Aorta (tissue), 5 donors: Measurements from ENCODE around the gene MYLK. TPM values are rescaled to one million over a fixed set of nuclear protein-coding genes. Genes with fewer than 3 reads are reported as not detected.
A peak's percentile ranks its signal among the peaks of the same experiment; 100 is the strongest.

ENCODE experiments used
- ATAC-seq: fragments of 200-7000 bp; cut with Tn5 transposase; one replicate; pipeline ENCODE4 v1.9.1; 2022; ENCODE audit warnings: moderate library complexity; ENCODE audit not compliant: low FRiP score
- DNase-seq, 2 donors: peaks; one replicate each; pipeline ENCODE4 v3.0.0-alpha.2; 2020
- H3K27ac ChIP-seq, 2 donors: one replicate each; pipeline ENCODE4 v1.5.1; 2013; ENCODE audit warnings: low read length in 2 of 2, mild to moderate bottlenecking in 2 of 2, moderate library complexity in 2 of 2, control low read depth in 1 of 2, inconsistent platforms in 1 of 2, low read depth in 1 of 2
- H3K27me3 ChIP-seq, 2 donors: one replicate each; pipeline ENCODE4 v1.6.1; 2013; ENCODE audit warnings: control low read depth in 1 of 2, low read length in 1 of 2, mild to moderate bottlenecking in 1 of 2, moderate library complexity in 1 of 2; ENCODE audit not compliant: insufficient read depth in 2 of 2, control insufficient read depth in 1 of 2
- H3K36me3 ChIP-seq, 2 donors: one replicate each; pipeline ENCODE4 v1.6.1; 2013; ENCODE audit warnings: control low read depth in 1 of 2, low read length in 1 of 2, mild to moderate bottlenecking in 1 of 2; ENCODE audit not compliant: insufficient read depth in 2 of 2, control insufficient read depth in 1 of 2
- H3K4me1 ChIP-seq, 2 donors: one replicate each; pipeline ENCODE4 v1.6.1; 2013; ENCODE audit warnings: low read length in 2 of 2, control low read depth in 1 of 2, mild to moderate bottlenecking in 1 of 2, moderate library complexity in 1 of 2; ENCODE audit not compliant: insufficient read depth in 2 of 2, control insufficient read depth in 1 of 2
- H3K4me3 ChIP-seq, 2 donors: one replicate each; pipeline ENCODE4 v1.5.1; 2013; ENCODE audit warnings: low read length in 2 of 2, control low read depth in 1 of 2, mild to moderate bottlenecking in 1 of 2
- H3K9me3 ChIP-seq: one replicate; pipeline ENCODE4 v1.6.1; 2013; ENCODE audit warnings: mild to moderate bottlenecking, low read length; ENCODE audit not compliant: control insufficient read depth
- WGBS, 2 donors: extraction: QIAGEN DNeasy Blood & Tissue Kit; methylation state at CpG; one replicate each; pipeline ENCODE4 v1.1.7; 2013; 5-methylcytosine and 5-hydroxymethylcytosine counted together
- intact Hi-C, 2 donors: fragments of 100-400 bp; cut with DNase I; formaldehyde crosslinking; loops; one replicate each; pipeline versions ENCODE4 v1.14.2 to v1.15.0; 2022
- polyA plus RNA-seq, 2 donors: library from polyadenylated mRNA; stranded (reverse); fragments of 200-250 nt; gene quantifications; one replicate each; pipeline ENCODE4 v1.2.3, GENCODE V29; 2013
- total RNA-seq, 2 donors: library from RNA; stranded (reverse); fragmentation: NEBNext Ultra II Directional; extraction: Animal tissue kit (Norgen Biotek cat#: 25700); gene quantifications; one replicate each; pipeline ENCODE4 v1.2.1, GENCODE V29; 2021
- donor health status: healthy with polysubstance abuse.
- donor health status: Bipolar disorder and iron deficiency.
- donor health status: DM: no; HTN: no; CAD: no.
- donor health status: DM: no; HTN: no; CAD: no.
- donor health status: DM: yes; HTN: yes; CAD: no.

MYLK gene
- total and polyA plus RNA-seq, 4 donors = 134 to 786 (median 314) TPM

DNA sequence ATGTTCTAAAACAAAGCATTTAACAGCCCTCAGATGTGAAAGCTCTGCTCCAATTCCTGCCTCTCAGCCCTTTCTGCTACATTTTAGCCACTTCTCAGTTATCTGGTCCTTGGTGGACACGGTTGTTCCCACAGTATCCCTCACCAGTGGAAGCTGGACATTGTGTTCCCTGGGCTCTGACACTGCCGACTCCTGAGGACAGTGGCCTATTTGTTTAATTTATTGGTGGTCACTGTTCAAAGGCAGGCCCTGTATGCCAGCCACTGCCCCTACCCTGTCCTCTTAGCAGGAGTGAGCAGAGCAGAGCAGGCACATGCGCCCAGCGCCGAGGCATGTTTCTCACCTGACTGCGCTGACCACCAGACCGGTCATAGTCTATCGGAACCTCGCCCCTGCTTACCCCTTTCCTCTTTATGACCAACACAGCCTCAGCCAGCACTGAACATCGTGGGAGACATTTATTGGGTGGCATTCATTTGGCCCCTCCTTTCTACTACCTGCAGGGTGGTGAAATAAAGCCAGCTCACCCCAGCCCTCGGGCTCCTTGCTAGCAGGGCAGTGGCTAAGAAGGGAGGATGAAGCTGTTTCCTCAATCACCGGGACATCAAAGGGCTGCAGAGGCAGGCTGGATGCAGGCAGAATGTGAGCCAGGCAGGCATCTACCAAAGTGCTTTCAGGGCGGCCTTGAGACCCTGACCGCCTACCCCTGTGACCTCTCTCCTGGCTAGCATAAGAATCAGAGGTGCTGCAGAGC lies 245.0 kb downstream of the MYLK start:
- no peak overlapping the region for H3K4me3 ChIP-seq
- H3K36me3 ChIP-seq = peaks cover 8 to 20% of the 10 kb centered on the region in 2 donors
- H3K27ac ChIP-seq = peak overlapping the region in 1 of 2 donors; percentile 25
- H3K27me3 ChIP-seq = no peaks in the 10 kb centered on the region
- WGBS, 2 donors = 77 to 80% methylated on average over 14 of the region's 14 CpGs
- H3K9me3 ChIP-seq = no peaks in the 10 kb centered on the region
- intact Hi-C loops = no loop called here
- ATAC-seq = no peak
- H3K4me1 ChIP-seq = no peaks in the 10 kb centered on the region
- DNase-seq = no peak

DNA sequence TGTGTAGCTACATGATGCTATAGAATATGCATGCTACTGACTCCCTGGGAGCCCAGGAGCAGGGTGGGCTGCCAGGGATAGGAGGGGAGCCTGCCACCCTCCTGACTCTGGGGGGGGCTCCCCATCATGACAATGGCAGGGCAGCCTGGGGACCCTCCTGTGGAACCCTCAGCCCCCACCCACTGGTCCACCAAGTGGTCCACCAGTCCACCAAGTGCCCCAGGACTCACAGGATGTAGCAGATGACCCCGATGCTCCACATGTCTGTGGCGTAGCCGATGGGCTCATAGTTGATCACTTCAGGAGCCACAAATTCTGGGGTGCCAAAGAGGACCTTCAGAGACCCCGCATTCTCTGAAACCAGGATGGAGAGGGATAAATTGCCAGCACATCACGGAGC lies 246.3 kb downstream of the MYLK start:
- H3K27me3 ChIP-seq = no peaks in the 10 kb centered on the region
- 93 to 94% methylated on average over 5 of the region's 5 CpGs for WGBS, 2 donors
- intact Hi-C loops = no loop called here
- H3K27ac ChIP-seq = no peak overlapping the region
- H3K4me3 ChIP-seq = no peak overlapping the region
- H3K4me1 ChIP-seq = no peaks in the 10 kb centered on the region
- ATAC-seq (no peak), DNase-seq (no peak)
- no peaks in the 10 kb centered on the region for H3K9me3 ChIP-seq
- peaks cover 8 to 17% of the 10 kb centered on the region in 2 donors for H3K36me3 ChIP-seq

DNA sequence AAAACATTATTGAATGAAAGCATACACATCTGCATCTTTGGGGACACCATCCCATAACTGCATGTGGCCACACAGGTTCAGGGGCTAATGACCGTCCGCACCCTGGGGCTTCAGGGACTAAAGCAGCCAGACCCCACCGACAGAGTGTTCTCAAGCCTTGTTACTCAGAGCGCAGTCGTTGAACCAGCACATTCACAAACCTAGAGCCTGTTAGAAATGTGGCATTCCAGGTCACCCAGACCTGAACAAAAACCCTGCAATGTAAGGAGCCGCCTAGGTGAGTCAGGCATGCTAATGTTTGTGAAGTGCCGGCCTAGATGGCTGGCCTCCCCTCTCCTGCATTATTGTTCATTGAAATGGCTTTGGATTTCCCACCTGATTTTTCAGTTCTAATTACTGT lies 247.0 kb downstream of the MYLK start:
- H3K4me1 ChIP-seq = no peaks in the 10 kb centered on the region
- no peak for ATAC-seq
- WGBS, 2 donors = 74 to 81% methylated on average over 7 of the region's 7 CpGs
- H3K9me3 ChIP-seq = no peaks in the 10 kb centered on the region
- no peak for DNase-seq
- peaks cover 8 to 17% of the 10 kb centered on the region in 2 donors for H3K36me3 ChIP-seq
- no peaks in the 10 kb centered on the region for H3K27me3 ChIP-seq
- no peak overlapping the region for H3K4me3 ChIP-seq
- intact Hi-C loops = no loop called here
- no peak overlapping the region for H3K27ac ChIP-seq

DNA sequence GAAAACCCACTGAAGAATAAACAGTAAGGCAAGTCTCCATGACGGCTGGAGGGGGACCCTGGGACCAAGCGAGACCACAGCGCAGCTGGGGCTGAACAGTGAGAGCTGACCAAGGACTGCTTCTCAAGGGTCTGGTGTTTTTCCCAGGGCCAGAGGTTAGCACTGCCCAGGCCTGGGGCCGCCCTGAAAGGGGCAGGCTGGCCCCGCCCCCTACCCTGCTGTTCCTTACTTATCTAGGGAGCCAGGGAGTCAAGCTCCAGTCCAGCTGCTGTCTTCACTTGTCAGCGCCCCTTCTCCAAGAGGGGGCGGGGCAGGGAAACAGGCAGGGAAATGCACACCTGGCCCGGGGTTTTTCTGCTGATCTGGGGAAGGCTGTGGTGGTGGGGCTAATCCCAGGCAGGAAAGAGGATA lies 247.7 kb downstream of the MYLK start:
- no peaks in the 10 kb centered on the region for H3K27me3 ChIP-seq
- H3K36me3 ChIP-seq = peaks cover 8 to 17% of the 10 kb centered on the region in 2 donors
- H3K4me3 ChIP-seq = no peak overlapping the region
- 57 to 62% methylated on average over 8 of the region's 8 CpGs for WGBS, 2 donors
- no peaks in the 10 kb centered on the region for H3K4me1 ChIP-seq
- peak; percentile 23 for ATAC-seq
- no peak for DNase-seq
- H3K27ac ChIP-seq = peak overlapping the region; percentile 22 to 24
- H3K9me3 ChIP-seq = no peaks in the 10 kb centered on the region
- intact Hi-C loops = no loop called here

DNA sequence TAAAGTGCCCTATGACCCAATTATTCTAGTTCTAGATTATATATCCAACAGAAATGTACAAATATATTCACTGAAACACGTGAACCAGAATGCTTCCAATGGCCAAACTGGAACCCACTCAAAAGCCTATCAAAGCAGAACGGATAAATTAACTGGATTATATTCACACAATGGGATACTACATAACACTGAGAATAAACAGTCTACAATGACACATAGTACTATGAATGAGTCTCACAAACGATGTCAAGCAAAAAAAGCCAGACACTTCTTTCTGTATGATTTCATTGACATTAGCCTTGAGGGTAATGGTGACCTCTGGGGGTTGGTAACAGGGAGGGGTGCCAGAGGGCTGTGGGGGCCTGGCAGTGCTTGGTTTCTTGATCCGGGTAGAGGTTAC lies 248.4 kb downstream of the MYLK start:
- peak overlapping the region; percentile 22 to 24 for H3K27ac ChIP-seq
- WGBS, 2 donors = 16 to 19% methylated on average over 4 of the region's 4 CpGs
- no peaks in the 10 kb centered on the region for H3K4me1 ChIP-seq

DNA sequence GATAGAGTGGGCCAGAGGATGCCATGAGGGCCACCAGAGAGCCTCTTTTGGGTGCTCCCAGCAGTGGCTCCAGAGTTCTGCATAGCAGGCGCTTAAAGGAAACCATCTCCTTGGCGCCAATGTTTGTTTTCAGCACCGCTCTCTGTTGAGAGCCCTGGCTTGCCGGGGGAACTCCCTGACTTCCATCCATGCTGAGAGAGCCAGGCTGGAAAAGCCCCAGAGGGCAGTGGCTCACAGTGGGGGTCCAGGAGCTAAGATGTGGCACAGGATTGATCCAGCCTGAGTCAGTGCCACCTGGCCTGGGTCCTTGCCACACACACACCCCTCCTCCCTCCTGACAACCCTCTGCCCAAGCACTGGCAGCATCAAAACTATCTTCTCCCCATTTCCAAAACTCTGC lies 248.9 kb downstream of the MYLK start:
- Histone ChIP-seq H3K4me1 (no peaks in the 10 kb centered on the region), H3K9me3 (no peaks in the 10 kb centered on the region), H3K27me3 (no peaks in the 10 kb centered on the region), H3K36me3 (peaks cover 8 to 16% of the 10 kb centered on the region in 2 donors), H3K4me3 (no peak overlapping the region), H3K27ac (peak overlapping the region; percentile 0 to 9)
- ATAC-seq (peak; percentile 14), DNase-seq (peak in 1 of 2 donors; percentile 61)
- intact Hi-C loops = no loop called here
- 5 to 14% methylated on average over 4 of the region's 4 CpGs for WGBS, 2 donors

More for the DNA sequence above, 248.4 kb downstream of the MYLK start:
- Histone ChIP-seq H3K27me3 (no peaks in the 10 kb centered on the region), H3K4me3 (no peak overlapping the region), H3K36me3 (peaks cover 8 to 17% of the 10 kb centered on the region in 2 donors), H3K9me3 (no peaks in the 10 kb centered on the region)
- no peak for ATAC-seq
- intact Hi-C loops = no loop called here
- no peak for DNase-seq

DNA sequence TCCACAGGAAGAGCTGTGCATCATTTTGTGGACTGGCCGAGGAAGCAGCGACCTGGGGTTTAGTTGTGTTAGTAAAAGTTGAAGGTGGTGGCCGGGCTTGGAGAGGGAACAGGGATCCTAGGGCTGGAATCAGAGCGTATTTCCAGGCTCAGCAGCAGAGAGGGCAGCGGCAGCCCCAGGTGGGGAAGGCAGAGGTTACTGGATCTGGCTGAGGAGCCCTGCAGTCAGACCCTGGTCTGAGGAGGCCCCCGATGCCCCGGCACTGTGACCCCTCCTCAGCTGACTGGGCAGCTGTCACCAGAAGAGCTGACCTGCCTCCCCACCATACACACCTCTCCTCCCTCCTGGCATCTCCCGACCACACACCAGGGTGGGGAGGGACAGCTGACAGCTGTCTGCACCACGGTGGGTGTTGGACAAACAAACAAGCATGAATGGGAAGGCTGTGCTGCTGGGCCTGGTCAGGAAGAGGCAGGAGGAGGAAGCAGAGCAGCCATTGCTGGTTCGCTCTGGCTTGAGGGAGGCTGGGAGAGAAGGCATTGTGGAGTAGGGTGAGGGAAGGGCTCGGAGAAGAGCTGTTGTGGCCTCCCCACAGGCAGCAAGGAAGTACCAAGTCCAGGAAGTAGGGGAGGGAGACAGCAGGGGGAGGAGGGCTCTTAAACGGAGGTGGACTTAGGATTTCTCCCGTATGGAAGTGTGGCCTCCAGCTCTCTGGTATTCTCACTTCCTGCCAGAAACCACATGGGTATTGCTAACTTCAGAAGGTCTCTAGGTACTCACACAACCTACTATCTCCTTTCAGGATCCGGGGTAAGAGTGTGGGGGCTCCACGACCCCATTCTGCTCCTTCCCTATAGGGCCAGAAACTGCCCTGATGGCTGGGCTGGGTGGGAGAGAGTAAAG lies 249.7 kb downstream of the MYLK start:
- H3K4me3 ChIP-seq = no peak overlapping the region
- peaks cover 4 to 16% of the 10 kb centered on the region in 2 donors for H3K36me3 ChIP-seq
- WGBS, 2 donors = 58 to 59% methylated on average over 13 to 15 of the region's 15 CpGs
- no peaks in the 10 kb centered on the region for H3K4me1 ChIP-seq
- no peaks in the 10 kb centered on the region for H3K9me3 ChIP-seq
- H3K27me3 ChIP-seq = no peaks in the 10 kb centered on the region
- intact Hi-C loops = no loop called here
- DNase-seq (no peak), ATAC-seq (no peak)
- H3K27ac ChIP-seq = peak overlapping the region; percentile 0 to 38

DNA sequence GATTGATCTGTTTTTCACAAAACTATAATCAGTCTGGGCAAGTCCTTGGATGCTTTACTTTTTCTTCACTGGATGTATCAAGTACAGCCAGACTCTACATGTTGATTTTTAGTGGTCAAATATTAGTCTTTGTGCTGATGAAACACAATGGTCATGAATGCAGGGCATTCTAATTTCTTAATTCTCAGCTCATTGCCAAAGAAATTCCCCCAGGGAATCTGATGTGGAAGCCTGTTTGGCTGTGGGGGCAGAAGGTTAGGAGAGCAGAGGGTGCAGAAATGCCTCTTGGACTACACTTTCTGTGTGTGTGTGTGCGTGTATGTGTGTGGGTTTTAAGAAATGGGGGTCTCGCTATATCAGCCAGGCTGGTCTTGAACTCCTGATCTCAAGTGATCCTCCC lies 250.6 kb downstream of the MYLK start:
- DNase-seq = no peak
- no peak overlapping the region for H3K4me3 ChIP-seq
- peak overlapping the region in 1 of 2 donors; percentile 39 for H3K27ac ChIP-seq
- H3K4me1 ChIP-seq = no peaks in the 10 kb centered on the region
- H3K27me3 ChIP-seq = no peaks in the 10 kb centered on the region
- H3K9me3 ChIP-seq = no peaks in the 10 kb centered on the region
- ATAC-seq = no peak
- 50 to 59% methylated on average over 2 of the region's 2 CpGs for WGBS, 2 donors
- intact Hi-C loops = no loop called here
- peaks cover 4 to 15% of the 10 kb centered on the region in 2 donors for H3K36me3 ChIP-seq
